GM21576 (cell line): Measurements from ENCODE around the gene CMIP.

Source experiments
- ATAC-seq: cut with Tn5 transposase; IDR thresholded peaks from one replicate; pipeline ENCODE4 v1.9.1; 2021; ENCODE audit warnings: mild to moderate bottlenecking, moderate library complexity; ENCODE audit not compliant: unreplicated experiment

Gene CMIP

GRCh38 chr16:81632392-81633146 lies 188.0 kb downstream of the CMIP start:
- ATAC-seq, result no peak

GRCh38 chr16:81633147-81633619 lies 188.6 kb downstream of the CMIP start:
- no peak for ATAC-seq

GRCh38 chr16:81633680-81634379 lies 189.2 kb downstream of the CMIP start:
- ATAC-seq, result no peak

GRCh38 chr16:81634380-81635062 lies 189.9 kb downstream of the CMIP start:
- ATAC-seq, result no peak

- ATAC-seq, result no peak
These were observed 190.7 kb downstream of the CMIP start for GRCh38 chr16:81635063-81635937.

- no peak for ATAC-seq
These were observed 191.8 kb downstream of the CMIP start for GRCh38 chr16:81636298-81636993.

- no peak for ATAC-seq
These were observed 193.0 kb downstream of the CMIP start for GRCh38 chr16:81637336-81638235.

GRCh38 chr16:81638286-81638945 lies 193.8 kb downstream of the CMIP start:
- no peak for ATAC-seq

- no peak for ATAC-seq
These were observed 194.7 kb downstream of the CMIP start for GRCh38 chr16:81639348-81639747.

- ATAC-seq, result no peak
These were observed 195.5 kb downstream of the CMIP start for GRCh38 chr16:81639931-81640680.

- no peak for ATAC-seq
These were observed 196.1 kb downstream of the CMIP start for GRCh38 chr16:81640681-81641070.

GRCh38 chr16:81641395-81642106 lies 196.9 kb downstream of the CMIP start:
- ATAC-seq, result no peak

- no peak for ATAC-seq
These were observed 197.5 kb downstream of the CMIP start for GRCh38 chr16:81642107-81642436.

GRCh38 chr16:81642943-81643342 lies 198.3 kb downstream of the CMIP start:
- ATAC-seq, result no peak

GRCh38 chr16:81645266-81645694 lies 200.7 kb downstream of the CMIP start:
- no peak for ATAC-seq

- ATAC-seq, result no peak
These were observed 201.3 kb downstream of the CMIP start for GRCh38 chr16:81645925-81646324.

GRCh38 chr16:81646561-81646960 lies 202.0 kb downstream of the CMIP start:
- no peak for ATAC-seq
